ENCODE measurements around the gene CLIC4. TPM values are rescaled to one million over a fixed set of nuclear protein-coding genes. Genes with fewer than 3 reads are reported as not detected.

Gene CLIC4
- total and polyA plus RNA-seq, 4 donors = 15.0 to 40.7 (median 28.4) TPM

GRCh38 chr1:24768873-24769605 is 23.8 kb downstream of the CLIC4 start:
- no peak for DNase-seq (ENCODE audit: low spot score)
- TF ChIP-seq FOXA1 (IDR thresholded peaks at IDR 0.05) (no peak), YY1 (IDR thresholded peaks at IDR 0.05) (no peak), EGR1 (IDR thresholded peaks at IDR 0.05; ENCODE audit: low read depth in 2 of 2) (no peak), JUND (IDR thresholded peaks at IDR 0.05) (no peak), ZBTB33 (IDR thresholded peaks at IDR 0.05) (no peak), TAF1 (conservative IDR thresholded peaks at IDR 0.05) (no peak), NR2F2 (IDR thresholded peaks at IDR 0.05) (no peak), CTCF (IDR thresholded peaks at IDR 0.05; ENCODE audit: low read depth, low read length, missing input control) (no peak), SP1 (IDR thresholded peaks at IDR 0.05) (no peak), RXRA (IDR thresholded peaks at IDR 0.05) (no peak), GABPA (IDR thresholded peaks at IDR 0.05 in 1 of 2, conservative IDR thresholded peaks at IDR 0.05 in 1 of 2) (no peak)
- Histone ChIP-seq H3K27me3 (ENCODE audit: control insufficient read depth in 4 of 4, insufficient read depth in 4 of 4, low read length in 3 of 4) (no peaks in the 10 kb centered on the region), H3K4me1 (ENCODE audit: control insufficient read depth in 4 of 4, insufficient read depth in 4 of 4, low read length in 3 of 4) (peaks cover 9 to 59% (median 36%) of the 10 kb centered on the region in 4 donors), H3K4me3 (ENCODE audit: low read depth in 1 of 3, low read length in 3 of 3) (no peak overlapping the region), H3K27ac (ENCODE audit: low read depth in 1 of 2, low read length in 2 of 2) (peak overlapping the region; percentile 22 to 51), H3K9me3 (ENCODE audit: control insufficient read depth in 4 of 4, low read length in 3 of 4) (no peaks in the 10 kb centered on the region), H3K36me3 (ENCODE audit: control insufficient read depth in 4 of 4, insufficient read depth in 3 of 4, low read depth in 1 of 4, low read length in 3 of 4) (no peaks in the 10 kb centered on the region), H3K9ac (ENCODE audit: low read depth in 1 of 2, low read length in 2 of 2) (no peak overlapping the region)
- WGBS = 52% methylated on average over 4 of the region's 4 CpGs

- Histone ChIP-seq H3K9ac (ENCODE audit: low read depth in 1 of 2, low read length in 2 of 2) (no peak overlapping the region), H3K27ac (ENCODE audit: low read depth in 1 of 2, low read length in 2 of 2) (peak overlapping the region; percentile 51 to 73), H3K9me3 (ENCODE audit: control insufficient read depth in 4 of 4, low read length in 3 of 4) (no peaks in the 10 kb centered on the region), H3K4me1 (ENCODE audit: control insufficient read depth in 4 of 4, insufficient read depth in 4 of 4, low read length in 3 of 4) (peaks cover 9 to 52% (median 31%) of the 10 kb centered on the region in 4 donors), H3K4me3 (ENCODE audit: low read depth in 1 of 3, low read length in 3 of 3) (no peak overlapping the region), H3K36me3 (ENCODE audit: control insufficient read depth in 4 of 4, insufficient read depth in 3 of 4, low read depth in 1 of 4, low read length in 3 of 4) (no peaks in the 10 kb centered on the region), H3K27me3 (ENCODE audit: control insufficient read depth in 4 of 4, insufficient read depth in 4 of 4, low read length in 3 of 4) (no peaks in the 10 kb centered on the region)
- DNase-seq (ENCODE audit: low spot score) = no peak
- WGBS = 17% methylated on average over 2 of the region's 2 CpGs
- TF ChIP-seq NR2F2 (IDR thresholded peaks at IDR 0.05) (peak; percentile 32), RAD21 (IDR thresholded peaks at IDR 0.05) (peak in 1 of 2 donors; percentile 12), HNF4A (conservative IDR thresholded peaks at IDR 0.05) (no peak), JUND (IDR thresholded peaks at IDR 0.05) (peak in 1 of 2 donors; percentile 36), FOXA1 (IDR thresholded peaks at IDR 0.05) (no peak)
Measured at GRCh38 chr1:24769656-24770651, 24.7 kb downstream of the CLIC4 start.
